ENCODE measurements around the gene BLOC1S4.

The BLOC1S4 gene

GRCh38 chr4:6764976-6765620 lies 49.1 kb downstream of the BLOC1S4 start:
- DNase-seq (ENCODE audit: low read depth) = no peak

- DNase-seq (ENCODE audit: low read depth) = no peak
These were observed 49.7 kb downstream of the BLOC1S4 start for GRCh38 chr4:6765703-6766102.

All from EH (cell line).